Pancreas (tissue), 10 donors: ENCODE data around the gene POLR2B. TPM values are rescaled to one million over a fixed set of nuclear protein-coding genes. Genes with fewer than 3 reads are reported as not detected.

ENCODE experiments used
- ATAC-seq, 4 donors: fragments of 200-7000 bp; cut with Tn5 transposase; one replicate each; pipeline versions ENCODE4 v1.8.0 to v1.9.1; 2020; ENCODE audit warnings: mild to moderate bottlenecking in 4 of 4, moderate library complexity in 4 of 4
- DNase-seq, 6 donors: peaks; one replicate each; pipeline ENCODE4 v3.0.0-alpha.2; 2020
- FAIRE-seq: peaks from 2 replicates; lab custom pipeline; 2012; peaks lifted over from hg19 to GRCh38; lab: Jason Lieb, UNC
- H3K27ac ChIP-seq, 4 donors: fragments of 200-600 bp; sonication (generic); 1 replicate in 3 of 4; 2 replicates in 1 of 4; pipeline versions ENCODE4 v1.5.0 to v1.8.0; 2020
- H3K27me3 ChIP-seq, 4 donors: fragments of 200-600 bp; one replicate each; pipeline ENCODE4 v1.8.0; 2021
- H3K36me3 ChIP-seq, 3 donors: fragments of 200-600 bp; sonication (generic) in 1 of 3; one replicate each; pipeline versions ENCODE4 v1.5.0 to v1.8.0; 2020 to 2021
- H3K4me1 ChIP-seq, 3 donors: fragments of 200-600 bp; one replicate each; pipeline ENCODE4 v1.8.0; 2021
- H3K4me3 ChIP-seq, 4 donors: fragments of 200-600 bp; sonication (generic) in 2 of 4; one replicate each; pipeline versions ENCODE4 v1.5.0 to v1.8.0; 2020 to 2021
- H3K9me3 ChIP-seq, 4 donors: fragments of 200-600 bp; one replicate each; pipeline ENCODE4 v1.8.0; 2021
- WGBS, 2 donors: extraction: QIAGEN DNeasy Blood & Tissue Kit; methylation state at CpG; one replicate each; pipeline ENCODE4 v1.1.7; 2013; 5-methylcytosine and 5-hydroxymethylcytosine counted together
- intact Hi-C, 3 donors: fragments of 100-400 bp; cut with DNase I; formaldehyde crosslinking; loops; one replicate each; pipeline versions ENCODE4 v1.11.1 to v1.14.2; 2022
- polyA plus RNA-seq, 2 donors: library from polyadenylated mRNA; stranded (reverse); fragments of 200-250 nt; gene quantifications; one replicate each; pipeline ENCODE4 v1.2.3, GENCODE V29; 2013
- total RNA-seq, 6 donors: library from RNA; stranded (reverse); fragmentation: NEBNext Ultra II Directional in 4 of 6; extraction: Animal tissue kit (Norgen Biotek cat#: 25700) in 4 of 6; gene quantifications; one replicate each; pipeline versions ENCODE4 v1.2.1 to v1.2.4, GENCODE V29; 2021 to 2023
- TF ChIP-seq, protein P1 (sequence below), 4 donors: fragments of 200-600 bp; sonication (generic) in 3 of 4; IDR thresholded peaks; one replicate each; pipeline versions ENCODE4 v1.5.0 to v1.8.0; 2021; ENCODE audit warnings: antibody characterized with exemption in 4 of 4
- donor health status: healthy with polysubstance abuse.
- donor health status: DM: no; HTN: no; CAD: no; lungs with moderate emphysema.
- donor health status: DM: no; HTN: no; CAD: no.
- donor health status: control.
- donor health status: control.
- donor health status: Bipolar disorder and iron deficiency.
- donor health status: DM: yes; HTN: yes; CAD: no.
- donor health status: DM: no; HTN: no; CAD: no.
- donor health status: DM: no; HTN: no; CAD: no.
- donor health status: DM: yes; HTN: yes; CAD: no.

The POLR2B gene
- total and polyA plus RNA-seq, 8 donors, result 19.2 to 48.2 (median 35.2) TPM

DNA sequence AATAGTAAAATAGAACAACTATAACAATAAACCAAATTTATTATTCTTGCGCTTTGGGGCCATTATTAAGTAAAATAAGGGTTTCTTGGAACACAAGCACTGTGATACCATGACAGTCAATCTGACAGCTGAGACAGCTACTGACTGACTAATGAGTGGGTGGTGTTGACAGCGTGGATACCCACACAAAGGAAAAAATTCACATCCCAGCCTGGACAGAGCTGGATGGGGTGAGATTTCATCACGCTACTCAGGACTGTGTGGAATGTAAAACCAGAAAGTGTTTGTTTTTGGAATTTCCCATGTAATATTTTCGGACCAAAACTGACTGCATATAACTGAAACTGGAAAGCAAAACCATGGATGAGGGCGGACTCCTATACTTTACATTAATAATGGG, 82.7 kb downstream of the POLR2B start:
- intact Hi-C loops, result no loop called here
- no peak overlapping the region for H3K4me3 ChIP-seq
- H3K4me1 ChIP-seq, result peaks cover 0 to 9% (median 7%) of the 10 kb centered on the region in 3 donors
- ATAC-seq (no peak), DNase-seq (no peak), FAIRE-seq (no peak)
- WGBS, 2 donors, result 68 to 71% methylated on average over 5 of the region's 5 CpGs
- no peak overlapping the region for H3K27ac ChIP-seq
- H3K36me3 ChIP-seq, result no peaks in the 10 kb centered on the region
- TF ChIP-seq, protein P1, sequence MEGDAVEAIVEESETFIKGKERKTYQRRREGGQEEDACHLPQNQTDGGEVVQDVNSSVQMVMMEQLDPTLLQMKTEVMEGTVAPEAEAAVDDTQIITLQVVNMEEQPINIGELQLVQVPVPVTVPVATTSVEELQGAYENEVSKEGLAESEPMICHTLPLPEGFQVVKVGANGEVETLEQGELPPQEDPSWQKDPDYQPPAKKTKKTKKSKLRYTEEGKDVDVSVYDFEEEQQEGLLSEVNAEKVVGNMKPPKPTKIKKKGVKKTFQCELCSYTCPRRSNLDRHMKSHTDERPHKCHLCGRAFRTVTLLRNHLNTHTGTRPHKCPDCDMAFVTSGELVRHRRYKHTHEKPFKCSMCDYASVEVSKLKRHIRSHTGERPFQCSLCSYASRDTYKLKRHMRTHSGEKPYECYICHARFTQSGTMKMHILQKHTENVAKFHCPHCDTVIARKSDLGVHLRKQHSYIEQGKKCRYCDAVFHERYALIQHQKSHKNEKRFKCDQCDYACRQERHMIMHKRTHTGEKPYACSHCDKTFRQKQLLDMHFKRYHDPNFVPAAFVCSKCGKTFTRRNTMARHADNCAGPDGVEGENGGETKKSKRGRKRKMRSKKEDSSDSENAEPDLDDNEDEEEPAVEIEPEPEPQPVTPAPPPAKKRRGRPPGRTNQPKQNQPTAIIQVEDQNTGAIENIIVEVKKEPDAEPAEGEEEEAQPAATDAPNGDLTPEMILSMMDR (IDR thresholded peaks at IDR 0.05), result no peak
- no peaks in the 10 kb centered on the region for H3K27me3 ChIP-seq
- H3K9me3 ChIP-seq, result no peaks in the 10 kb centered on the region

DNA sequence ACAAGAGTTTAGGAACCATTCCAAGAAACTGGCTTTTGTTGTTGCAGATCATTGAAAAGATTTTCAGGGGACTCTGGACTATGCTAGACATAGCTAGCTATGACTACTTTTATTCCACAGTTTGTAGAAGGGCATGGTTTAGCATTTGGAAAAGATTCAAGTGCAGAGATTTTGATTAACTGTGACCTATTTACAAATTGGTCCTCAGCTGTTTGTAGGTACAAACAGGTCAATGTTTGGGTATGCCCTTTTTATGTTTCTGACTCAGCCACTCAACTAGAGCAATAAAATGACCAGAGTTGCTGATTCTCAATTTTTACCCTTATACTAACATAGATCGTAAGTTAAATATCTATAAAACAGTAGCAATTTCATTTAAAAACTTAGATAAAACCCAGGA, 84.8 kb downstream of the POLR2B start:
- no peaks in the 10 kb centered on the region for H3K27me3 ChIP-seq
- FAIRE-seq (no peak), DNase-seq (no peak), ATAC-seq (no peak)
- H3K9me3 ChIP-seq, result no peaks in the 10 kb centered on the region
- WGBS, 2 donors, result 67 to 78% methylated on average over 1 of the region's 1 CpG
- no peaks in the 10 kb centered on the region for H3K36me3 ChIP-seq
- H3K4me1 ChIP-seq, result peaks cover 0 to 9% (median 7%) of the 10 kb centered on the region in 3 donors
- intact Hi-C loops, result no loop called here
- TF ChIP-seq, protein P1 (IDR thresholded peaks at IDR 0.05), result no peak
- H3K4me3 ChIP-seq, result no peak overlapping the region
- peak overlapping the region in 1 of 4 donors; percentile 5 for H3K27ac ChIP-seq

DNA sequence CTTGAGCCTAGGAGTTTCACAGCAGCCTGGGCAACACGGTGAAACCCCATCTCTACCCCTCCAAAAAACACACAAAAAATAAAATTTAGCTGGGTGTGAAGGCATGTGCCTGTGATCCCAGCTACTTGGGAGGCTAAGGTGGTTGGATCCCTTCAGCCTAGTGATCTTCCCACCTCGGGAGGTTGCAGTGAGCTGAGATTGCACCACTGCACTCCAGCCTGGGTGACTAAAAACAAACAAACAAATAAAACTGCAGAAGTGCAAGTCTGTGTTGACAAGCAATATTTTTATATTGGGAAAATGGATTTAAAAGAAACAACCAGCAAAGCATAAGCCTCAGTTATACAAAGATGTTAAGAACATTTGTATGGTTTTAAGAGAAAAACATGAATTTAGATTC, 85.4 kb downstream of the POLR2B start:
- no peak for FAIRE-seq
- WGBS, 2 donors, result 47 to 66% methylated on average over 2 of the region's 2 CpGs
- H3K27ac ChIP-seq, result peak overlapping the region in 2 of 4 donors; percentile 3 to 41
- no peak overlapping the region for H3K4me3 ChIP-seq
- intact Hi-C loops, result no loop called here
- TF ChIP-seq, protein P1 (IDR thresholded peaks at IDR 0.05), result no peak
- ATAC-seq, result no peak
- no peaks in the 10 kb centered on the region for H3K36me3 ChIP-seq
- no peaks in the 10 kb centered on the region for H3K9me3 ChIP-seq
- no peaks in the 10 kb centered on the region for H3K27me3 ChIP-seq
- no peak for DNase-seq
- peaks cover 0 to 9% (median 7%) of the 10 kb centered on the region in 3 donors for H3K4me1 ChIP-seq

DNA sequence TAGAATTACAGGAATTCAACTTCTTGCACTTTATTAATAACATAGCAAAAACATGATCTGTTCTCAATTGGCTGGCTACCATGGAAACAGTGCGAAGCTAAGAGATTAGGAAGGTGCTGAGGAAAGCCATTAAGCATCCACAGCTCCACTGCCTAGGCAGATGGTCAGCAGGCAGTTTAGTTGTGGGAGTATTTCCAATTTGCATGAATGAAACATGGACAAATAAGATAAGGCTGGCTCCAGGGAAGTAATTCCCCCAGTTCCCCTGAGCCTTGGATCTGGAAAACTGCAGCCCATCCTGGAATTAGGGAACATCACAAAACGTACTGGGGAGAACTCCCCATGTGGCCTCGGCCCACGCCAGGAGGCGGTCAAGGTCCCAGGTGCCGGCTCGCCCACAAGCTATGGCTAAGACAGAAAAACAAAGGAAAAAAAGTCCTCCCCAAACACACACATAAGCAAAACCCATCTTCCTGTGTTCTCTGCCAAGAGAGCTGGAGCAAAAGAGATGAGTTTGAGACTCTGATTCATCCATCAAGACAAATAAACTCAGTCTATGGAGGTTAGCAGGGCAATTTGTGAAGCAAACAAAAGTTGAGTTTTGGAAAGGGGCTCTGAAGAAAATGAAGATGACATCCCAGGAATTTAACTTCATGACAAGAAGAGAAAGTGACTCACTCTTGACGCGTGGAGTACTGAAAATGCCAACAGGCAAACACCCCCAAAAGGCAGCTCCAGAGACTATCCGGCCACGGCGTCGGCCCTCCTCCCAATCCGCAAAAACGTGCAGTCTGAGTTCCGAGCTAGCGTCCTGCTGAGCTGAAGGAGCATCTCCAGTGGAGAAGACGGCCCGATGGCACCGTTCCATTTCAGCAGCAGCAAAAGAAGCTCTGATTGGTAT, 86.4 kb downstream of the POLR2B start:
- H3K4me1 ChIP-seq, result peaks cover 0 to 9% (median 7%) of the 10 kb centered on the region in 3 donors
- no peak overlapping the region for H3K4me3 ChIP-seq
- H3K9me3 ChIP-seq, result no peaks in the 10 kb centered on the region
- peak; percentile 31 to 65 (median 62) for ATAC-seq
- no peaks in the 10 kb centered on the region for H3K27me3 ChIP-seq
- WGBS, 2 donors, result 67 to 72% methylated on average over 20 of the region's 20 CpGs
- DNase-seq, result peak in 3 of 6 donors; percentile 24 to 33 (median 25)
- H3K27ac ChIP-seq, result peak overlapping the region in 2 of 4 donors; percentile 3 to 6
- H3K36me3 ChIP-seq, result no peaks in the 10 kb centered on the region
- intact Hi-C loops, result no loop called here
- TF ChIP-seq, protein P1 (IDR thresholded peaks at IDR 0.05), result no peak
- FAIRE-seq, result no peak
